ENCODE data around the gene ZNF396.

DNA sequence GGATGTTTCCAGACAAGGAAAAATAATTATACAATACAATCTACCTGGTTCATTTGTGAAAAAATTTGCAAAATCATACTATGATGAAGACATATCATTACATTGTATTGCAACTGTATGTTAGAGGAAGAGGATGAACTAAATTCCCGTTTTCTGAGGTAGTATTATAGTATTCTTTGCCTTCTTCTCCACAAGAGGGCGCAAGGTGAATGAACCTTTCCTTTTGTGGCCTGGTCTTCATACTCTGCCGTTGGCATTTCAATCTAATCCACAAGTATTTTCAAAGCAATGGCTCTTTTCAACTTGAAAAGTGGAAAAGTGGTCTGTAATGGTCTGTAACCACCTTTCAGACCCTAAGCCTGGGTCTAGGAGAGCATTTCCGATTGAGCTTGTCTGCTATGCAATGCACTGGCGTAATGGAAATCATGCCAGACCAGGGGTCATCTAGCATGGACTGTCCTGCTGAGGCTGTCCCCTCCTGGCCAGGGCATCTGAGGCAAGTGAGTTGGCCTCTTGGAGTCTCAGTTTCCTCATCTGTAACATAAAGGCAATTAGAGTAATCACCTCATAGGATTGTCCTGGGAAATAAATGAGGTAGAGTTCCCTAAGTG is 30.8 kb upstream of the ZNF396 start:
- TF ChIP-seq, protein P1, sequence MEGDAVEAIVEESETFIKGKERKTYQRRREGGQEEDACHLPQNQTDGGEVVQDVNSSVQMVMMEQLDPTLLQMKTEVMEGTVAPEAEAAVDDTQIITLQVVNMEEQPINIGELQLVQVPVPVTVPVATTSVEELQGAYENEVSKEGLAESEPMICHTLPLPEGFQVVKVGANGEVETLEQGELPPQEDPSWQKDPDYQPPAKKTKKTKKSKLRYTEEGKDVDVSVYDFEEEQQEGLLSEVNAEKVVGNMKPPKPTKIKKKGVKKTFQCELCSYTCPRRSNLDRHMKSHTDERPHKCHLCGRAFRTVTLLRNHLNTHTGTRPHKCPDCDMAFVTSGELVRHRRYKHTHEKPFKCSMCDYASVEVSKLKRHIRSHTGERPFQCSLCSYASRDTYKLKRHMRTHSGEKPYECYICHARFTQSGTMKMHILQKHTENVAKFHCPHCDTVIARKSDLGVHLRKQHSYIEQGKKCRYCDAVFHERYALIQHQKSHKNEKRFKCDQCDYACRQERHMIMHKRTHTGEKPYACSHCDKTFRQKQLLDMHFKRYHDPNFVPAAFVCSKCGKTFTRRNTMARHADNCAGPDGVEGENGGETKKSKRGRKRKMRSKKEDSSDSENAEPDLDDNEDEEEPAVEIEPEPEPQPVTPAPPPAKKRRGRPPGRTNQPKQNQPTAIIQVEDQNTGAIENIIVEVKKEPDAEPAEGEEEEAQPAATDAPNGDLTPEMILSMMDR (IDR thresholded peaks at IDR 0.05) = peak; percentile 71 to 88 (median 81)
- TF ChIP-seq POLR2A (IDR thresholded peaks at IDR 0.05) = no peak
